ENCODE measurements around the gene GCSAML. TPM values are rescaled to one million over a fixed set of nuclear protein-coding genes. Genes with fewer than 3 reads are reported as not detected.
A peak's percentile ranks its signal among the peaks of the same experiment; 100 is the strongest.
"Not testable (repeated sequence)": the region's sequence is repeated elsewhere in the genome, so short reads cannot be mapped to it uniquely, and the experiment has no call there.

Gene GCSAML
- total RNA-seq, 4 donors from 2014 or later = 0.13 to 1.3 (median 0.53) TPM

DNA sequence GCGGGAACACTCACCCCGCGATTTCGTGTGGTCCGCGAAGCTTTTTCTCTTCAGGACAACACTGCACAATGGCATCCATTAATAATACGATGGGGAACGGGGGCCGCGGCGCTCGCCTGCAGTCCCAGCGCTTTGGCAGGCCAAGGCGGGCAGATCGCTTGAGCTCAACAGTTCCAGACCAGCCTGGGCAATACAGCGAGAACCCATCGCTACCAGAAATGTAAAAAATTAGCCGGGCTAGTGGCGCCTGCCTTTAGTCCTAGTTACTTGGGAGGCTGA, 30.4 kb upstream of the GCSAML start:
- no peak for DNase-seq (ENCODE audit: extremely low spot score)
- TF ChIP-seq POLR2A (IDR thresholded peaks at IDR 0.05; ENCODE audit: low read depth) (no peak), EP300 (IDR thresholded peaks at IDR 0.05) (no peak), POLR2AphosphoS5 (IDR thresholded peaks at IDR 0.05) (no peak)
- TF ChIP-seq, protein P1, sequence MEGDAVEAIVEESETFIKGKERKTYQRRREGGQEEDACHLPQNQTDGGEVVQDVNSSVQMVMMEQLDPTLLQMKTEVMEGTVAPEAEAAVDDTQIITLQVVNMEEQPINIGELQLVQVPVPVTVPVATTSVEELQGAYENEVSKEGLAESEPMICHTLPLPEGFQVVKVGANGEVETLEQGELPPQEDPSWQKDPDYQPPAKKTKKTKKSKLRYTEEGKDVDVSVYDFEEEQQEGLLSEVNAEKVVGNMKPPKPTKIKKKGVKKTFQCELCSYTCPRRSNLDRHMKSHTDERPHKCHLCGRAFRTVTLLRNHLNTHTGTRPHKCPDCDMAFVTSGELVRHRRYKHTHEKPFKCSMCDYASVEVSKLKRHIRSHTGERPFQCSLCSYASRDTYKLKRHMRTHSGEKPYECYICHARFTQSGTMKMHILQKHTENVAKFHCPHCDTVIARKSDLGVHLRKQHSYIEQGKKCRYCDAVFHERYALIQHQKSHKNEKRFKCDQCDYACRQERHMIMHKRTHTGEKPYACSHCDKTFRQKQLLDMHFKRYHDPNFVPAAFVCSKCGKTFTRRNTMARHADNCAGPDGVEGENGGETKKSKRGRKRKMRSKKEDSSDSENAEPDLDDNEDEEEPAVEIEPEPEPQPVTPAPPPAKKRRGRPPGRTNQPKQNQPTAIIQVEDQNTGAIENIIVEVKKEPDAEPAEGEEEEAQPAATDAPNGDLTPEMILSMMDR (IDR thresholded peaks at IDR 0.05) = no peak
- intact Hi-C loops (cut with DNase I) = no loop called here
- Histone ChIP-seq H3K27ac (replicated peaks in 1 of 4) (no peak overlapping the region), H3K4me3 (no peak overlapping the region), H3K9me3 (peaks cover 0 to 5% (median 2%) of the 10 kb centered on the region in 4 donors), H3K27me3 (peaks cover 0 to 18% (median 0%) of the 10 kb centered on the region in 4 donors), H3K4me1 (no peaks in the 10 kb centered on the region), H3K36me3 (no peaks in the 10 kb centered on the region)
- WGBS = 88% methylated on average over 19 of the region's 19 CpGs

DNA sequence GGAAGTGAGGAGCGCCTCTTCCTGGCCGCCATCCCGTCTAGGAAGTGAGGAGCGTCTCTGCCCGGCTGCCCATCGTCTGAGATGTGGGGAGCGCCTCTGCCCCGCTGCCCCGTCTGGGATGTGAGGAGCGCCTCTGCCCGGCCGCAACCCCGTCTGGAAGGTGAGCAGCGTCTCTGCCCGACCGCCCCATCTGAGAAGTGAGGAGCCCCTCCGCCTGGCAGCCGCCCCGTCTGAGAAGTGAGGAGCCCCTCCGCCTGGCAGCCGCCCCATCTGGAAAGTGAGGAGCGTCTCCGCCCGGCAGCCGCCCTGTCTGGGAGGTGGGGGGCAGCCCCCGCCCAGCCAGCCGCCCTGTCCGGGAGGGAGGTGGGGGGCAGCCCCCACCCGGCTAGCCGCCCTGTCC, 27.0 kb upstream of the GCSAML start:
- H3K27ac ChIP-seq (replicated peaks in 1 of 4); DNase-seq (ENCODE audit: extremely low spot score); H3K9me3 ChIP-seq; H3K4me1 ChIP-seq; H3K36me3 ChIP-seq; intact Hi-C loops (cut with DNase I); H3K4me3 ChIP-seq: not testable (repeated sequence)
- peaks cover 0 to 23% (median 0%) of the 10 kb centered on the region in 4 donors for H3K27me3 ChIP-seq
- 96% methylated on average over 12 of the region's 30 CpGs for WGBS

DNA sequence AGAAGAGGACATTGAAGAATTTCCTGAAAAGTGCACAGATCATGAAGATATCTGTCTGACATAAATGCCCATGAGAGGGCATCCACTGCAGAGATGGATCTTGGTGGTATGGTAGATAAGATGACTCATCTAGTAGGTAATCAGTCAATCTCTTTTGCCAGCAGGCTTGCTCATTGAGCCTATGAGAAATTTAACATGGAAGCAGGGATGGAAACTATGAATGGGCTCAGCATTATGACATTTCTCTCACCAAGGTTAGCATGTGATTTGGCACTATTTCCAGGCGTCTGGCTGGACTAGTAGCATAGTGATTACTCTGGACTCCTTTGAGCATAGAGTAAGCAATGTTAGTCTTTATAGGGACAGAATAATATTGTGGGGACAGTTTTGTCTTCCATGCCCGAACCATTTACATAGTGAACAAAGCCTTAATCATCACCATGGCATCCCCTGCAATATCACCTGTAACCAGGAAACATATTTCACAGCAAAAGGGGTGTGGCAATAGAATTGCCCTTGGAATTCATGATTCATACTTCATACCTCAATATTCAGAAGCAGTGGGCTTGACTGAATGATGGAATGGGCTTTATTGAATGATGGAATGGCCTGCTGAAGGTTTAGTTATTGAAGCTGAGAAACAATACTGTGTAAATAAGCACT, 20.0 kb upstream of the GCSAML start:
- Histone ChIP-seq H3K36me3 (no peaks in the 10 kb centered on the region), H3K9me3 (peaks cover 0 to 5% (median 1%) of the 10 kb centered on the region in 4 donors), H3K27ac (replicated peaks in 1 of 4) (no peak overlapping the region), H3K27me3 (peaks cover 0 to 20% (median 0%) of the 10 kb centered on the region in 4 donors), H3K4me3 (no peak overlapping the region), H3K4me1 (no peaks in the 10 kb centered on the region)
- TF ChIP-seq POLR2AphosphoS5 (IDR thresholded peaks at IDR 0.05) (no peak), EP300 (IDR thresholded peaks at IDR 0.05) (no peak), POLR2A (IDR thresholded peaks at IDR 0.05; ENCODE audit: low read depth) (no peak)
- TF ChIP-seq, protein P1 (IDR thresholded peaks at IDR 0.05) = no peak
- DNase-seq (ENCODE audit: extremely low spot score) = no peak
- 94% methylated on average over 2 of the region's 2 CpGs for WGBS
- intact Hi-C loops (cut with DNase I) = no loop called here

DNA sequence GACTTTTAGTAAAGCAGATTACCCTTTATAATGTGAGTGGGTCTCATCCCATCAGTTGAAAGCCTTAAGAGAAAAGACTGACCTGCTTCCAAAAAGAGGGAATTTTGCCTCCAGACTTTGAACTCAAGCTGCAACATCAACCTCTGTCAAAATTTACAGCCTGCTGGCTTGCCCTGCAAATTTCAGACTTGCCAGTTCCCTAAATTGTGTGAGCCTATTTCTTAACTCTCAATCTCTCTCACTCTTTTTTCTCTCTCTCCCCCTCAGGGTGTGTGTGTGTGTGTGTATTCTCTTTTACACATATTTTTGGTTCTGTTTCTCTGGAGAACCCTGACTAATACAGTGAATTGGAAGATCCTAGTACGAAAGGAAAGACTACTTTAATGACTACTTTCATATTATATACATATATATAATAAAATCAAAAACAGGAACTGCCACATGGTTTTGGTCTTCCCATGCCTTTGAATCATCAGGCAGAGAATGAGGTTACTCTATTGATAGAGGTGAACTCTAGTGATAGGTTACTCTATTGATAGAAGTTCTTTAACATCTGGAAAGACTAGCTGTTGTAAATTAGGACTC, 19.1 kb upstream of the GCSAML start:
- H3K36me3 ChIP-seq = no peaks in the 10 kb centered on the region
- DNase-seq (ENCODE audit: extremely low spot score) = no peak
- TF ChIP-seq EP300 (IDR thresholded peaks at IDR 0.05) (no peak), POLR2A (IDR thresholded peaks at IDR 0.05; ENCODE audit: low read depth) (no peak), POLR2AphosphoS5 (IDR thresholded peaks at IDR 0.05) (no peak)
- TF ChIP-seq, protein P1 (IDR thresholded peaks at IDR 0.05) = no peak
- 81% methylated on average over 1 of the region's 1 CpG for WGBS
- intact Hi-C loops (cut with DNase I) = no loop called here
- H3K4me3 ChIP-seq = no peak overlapping the region
- H3K27me3 ChIP-seq = peaks cover 0 to 20% (median 0%) of the 10 kb centered on the region in 4 donors
- H3K27ac ChIP-seq (replicated peaks in 1 of 4) = no peak overlapping the region
- H3K9me3 ChIP-seq = peaks cover 0 to 5% (median 1%) of the 10 kb centered on the region in 4 donors
- no peaks in the 10 kb centered on the region for H3K4me1 ChIP-seq

DNA sequence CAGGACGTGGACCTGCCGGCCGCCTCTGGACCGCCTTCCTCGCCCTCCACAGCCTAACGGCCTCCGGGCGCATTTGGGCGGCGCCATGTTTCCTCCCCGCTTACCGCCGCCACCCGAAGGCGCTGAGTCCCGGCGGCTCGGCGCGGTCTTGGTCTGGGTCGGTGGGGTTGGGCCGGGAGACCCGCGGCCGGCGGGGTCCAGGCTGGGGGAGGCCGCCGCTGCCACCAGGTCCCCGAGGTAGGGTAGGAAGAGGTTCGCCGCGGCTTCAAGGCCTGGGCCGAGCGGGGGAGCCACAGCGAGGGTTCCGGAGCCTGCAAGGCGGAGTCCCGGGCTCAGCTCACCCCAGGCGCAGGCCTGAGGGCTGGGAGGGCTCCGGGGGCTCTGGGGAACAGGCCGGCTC, 18.1 kb upstream of the GCSAML start:
- no peak overlapping the region for H3K27ac ChIP-seq (replicated peaks in 1 of 4)
- no peak for DNase-seq (ENCODE audit: extremely low spot score)
- 29% methylated on average over 33 of the region's 41 CpGs for WGBS
- H3K27me3 ChIP-seq = peaks cover 0 to 20% (median 0%) of the 10 kb centered on the region in 4 donors
- intact Hi-C loops (cut with DNase I) = no loop called here
- peaks cover 0 to 5% (median 1%) of the 10 kb centered on the region in 4 donors for H3K9me3 ChIP-seq
- TF ChIP-seq POLR2A (IDR thresholded peaks at IDR 0.05; ENCODE audit: low read depth) (no peak), EP300 (IDR thresholded peaks at IDR 0.05) (no peak)
- TF ChIP-seq, protein P1 (IDR thresholded peaks at IDR 0.05) = no peak
- H3K4me1 ChIP-seq = no peaks in the 10 kb centered on the region
- H3K36me3 ChIP-seq = no peaks in the 10 kb centered on the region
- H3K4me3 ChIP-seq = peak overlapping the region in 1 of 4 donors; percentile 12

Measured in esophagus muscularis mucosa (tissue), 4 donors.